H1 (cell line): ENCODE results near the gene NELL1. TPM values are rescaled to one million over a fixed set of nuclear protein-coding genes. Genes with fewer than 3 reads are reported as not detected.

Experiments used
- CTCF ChIA-PET: fragments of 300-600 bp; sonication (Branson Sonifier 250); formaldehyde crosslinking; loops from one replicate; lab custom pipeline; 2021; ENCODE audit not compliant: partially characterized antibody; lab: Charles Lee
- POLR2A ChIA-PET: fragments of 300-600 bp; sonication (Branson Sonifier 250); formaldehyde crosslinking; loops from one replicate; lab custom pipeline; 2021; ENCODE audit warnings: inconsistent platforms; ENCODE audit not compliant: partially characterized antibody; lab: Charles Lee
- DNase-seq, 2 experiments: peaks; one replicate each; pipeline versions ENCODE4 v3.0.0 to v3.0.0-alpha.2; 2010 to 2022; ENCODE audit warnings: low spot score in 2 of 2, low read depth in 1 of 2, mixed read lengths in 1 of 2
- FAIRE-seq: peaks from 2 replicates; lab custom pipeline; 2011; peaks lifted over from hg19 to GRCh38; lab: Jason Lieb, UNC
- H2AFZ ChIP-seq: 2 replicates; pipeline ENCODE4 v1.8.1; 2012; ENCODE audit warnings: low read length, inconsistent platforms
- H2AK5ac ChIP-seq: 2 replicates; pipeline ENCODE4 v1.6.1; 2013; ENCODE audit warnings: low read depth, low read length
- H2BK120ac ChIP-seq: replicated peaks from 2 replicates; pipeline ENCODE3; 2013; ENCODE audit warnings: low read depth, low read length, inconsistent platforms
- H2BK12ac ChIP-seq: 2 replicates; pipeline ENCODE4 v1.6.1; 2013; ENCODE audit warnings: low read depth, low read length
- H2BK15ac ChIP-seq: 2 replicates; pipeline ENCODE4 v1.6.1; 2013; ENCODE audit warnings: low read length
- H2BK20ac ChIP-seq: 2 replicates; pipeline ENCODE4 v1.6.1; 2013; ENCODE audit warnings: low read length
- H2BK5ac ChIP-seq: 2 replicates; pipeline ENCODE4 v1.6.1; 2013; ENCODE audit warnings: low read depth, low read length
- H3K14ac ChIP-seq: 2 replicates; pipeline ENCODE4 v1.6.1; 2013; ENCODE audit warnings: inconsistent platforms; ENCODE audit not compliant: insufficient read length
- H3K18ac ChIP-seq: 2 replicates; pipeline ENCODE4 v1.6.1; 2013; ENCODE audit warnings: low read length; ENCODE audit errors: extremely low read depth
- H3K23ac ChIP-seq: 2 replicates; pipeline ENCODE4 v1.6.1; 2013; ENCODE audit warnings: inconsistent platforms; ENCODE audit not compliant: insufficient read length
- H3K23me2 ChIP-seq: 2 replicates; pipeline ENCODE4 v1.6.1; 2013; ENCODE audit warnings: low read depth, low read length
- H3K27ac ChIP-seq: 2 replicates; pipeline ENCODE4 v1.6.1; 2011; ENCODE audit warnings: low read depth, low read length, inconsistent platforms
- H3K27me3 ChIP-seq, 4 experiments: replicated peaks in 1 of 4; 1 replicate in 1 of 4; 2 replicates in 3 of 4; pipeline versions ENCODE4 v1.6.1 to v1.8.1; 2011 to 2013; ENCODE audit warnings: low read length in 3 of 4, mild to moderate bottlenecking in 3 of 4, inconsistent platforms in 2 of 4, mixed read lengths in 2 of 4, moderate library complexity in 1 of 4; ENCODE audit not compliant: control insufficient read depth in 3 of 4, insufficient read depth in 3 of 4; ENCODE audit errors: extremely low read depth in 1 of 4
- H3K36me3 ChIP-seq, 4 experiments: 2 replicates each; pipeline versions ENCODE4 v1.6.1 to v1.8.1; 2011 to 2013; ENCODE audit warnings: mild to moderate bottlenecking in 4 of 4, low read length in 3 of 4, moderate library complexity in 2 of 4, control low read depth in 1 of 4, inconsistent platforms in 1 of 4; ENCODE audit not compliant: insufficient read depth in 4 of 4, control insufficient read depth in 2 of 4
- H3K4ac ChIP-seq: replicated peaks from 2 replicates; pipeline ENCODE3; 2013; ENCODE audit warnings: low read length, low read depth, mixed read lengths, inconsistent platforms; ENCODE audit not compliant: insufficient read length
- H3K4me1 ChIP-seq, 4 experiments: replicated peaks in 1 of 4; 1 replicate in 1 of 4; 2 replicates in 3 of 4; pipeline versions ENCODE4 v1.6.1 to v1.8.1; 2011 to 2013; ENCODE audit warnings: low read length in 3 of 4, inconsistent platforms in 2 of 4, mixed read lengths in 1 of 4; ENCODE audit not compliant: insufficient read depth in 4 of 4, control insufficient read depth in 3 of 4
- H3K4me2 ChIP-seq, 2 experiments: 2 replicates each; pipeline versions ENCODE4 v1.6.1 to v1.8.1; 2011 to 2013; ENCODE audit warnings: low read depth in 2 of 2, low read length in 2 of 2, control low read depth in 1 of 2, inconsistent platforms in 1 of 2, mild to moderate bottlenecking in 1 of 2; ENCODE audit not compliant: insufficient read depth in 1 of 2
- H3K4me3 ChIP-seq, 4 experiments: fragments of 200-600, 300-600 bp in 1 of 4; sonication (generic), shearing (Covaris generic), sonication (Bioruptor Twin) in 1 of 4; 2 replicates each; pipeline versions ENCODE4 v1.5.1 to v1.8.1; 2011 to 2016; ENCODE audit warnings: low read length in 4 of 4, low read depth in 3 of 4, control low read depth in 2 of 4, inconsistent platforms in 2 of 4, mild to moderate bottlenecking in 2 of 4, mixed read lengths in 1 of 4, moderate library complexity in 1 of 4; ENCODE audit not compliant: insufficient read depth in 2 of 4; ENCODE audit errors: extremely low read depth in 1 of 4
- H3K56ac ChIP-seq: replicated peaks from 2 replicates; pipeline ENCODE3; 2013; ENCODE audit warnings: low read depth, mild to moderate bottlenecking, mixed read lengths, low read length, inconsistent platforms; ENCODE audit not compliant: insufficient read length
- H3K79me1 ChIP-seq: 2 replicates; pipeline ENCODE4 v1.6.1; 2013; ENCODE audit warnings: low read depth, low read length, control low read depth
- H3K79me2 ChIP-seq, 2 experiments: 2 replicates each; pipeline versions ENCODE4 v1.6.1 to v1.8.1; 2012 to 2013; ENCODE audit warnings: low read length in 2 of 2, mild to moderate bottlenecking in 2 of 2, inconsistent platforms in 1 of 2; ENCODE audit not compliant: insufficient read depth in 2 of 2, control insufficient read depth in 1 of 2
- H3K9ac ChIP-seq, 4 experiments: replicated peaks in 1 of 4; 1 replicate in 1 of 4; 2 replicates in 3 of 4; pipeline versions ENCODE4 v1.6.1 to v1.8.1; 2011 to 2013; ENCODE audit warnings: low read depth in 3 of 4, low read length in 3 of 4, control low read depth in 2 of 4, mild to moderate bottlenecking in 2 of 4, moderate library complexity in 2 of 4, inconsistent platforms in 1 of 4; ENCODE audit errors: extremely low read depth in 1 of 4
- H3K9me3 ChIP-seq, 2 experiments: 2 replicates each; pipeline versions ENCODE4 v1.6.1 to v1.8.1; 2012 to 2013; ENCODE audit warnings: mild to moderate bottlenecking in 2 of 2, moderate library complexity in 2 of 2, control low read depth in 1 of 2, inconsistent platforms in 1 of 2, low read depth in 1 of 2, low read length in 1 of 2, mixed read lengths in 1 of 2; ENCODE audit not compliant: insufficient read depth in 2 of 2
- H4K20me1 ChIP-seq, 2 experiments: replicated peaks in 1 of 2; 2 replicates each; pipeline versions ENCODE3 to v1.8.1; 2011 to 2013; ENCODE audit warnings: inconsistent platforms in 2 of 2, low read length in 2 of 2, mild to moderate bottlenecking in 1 of 2; ENCODE audit not compliant: insufficient read depth in 2 of 2, control insufficient read depth in 1 of 2
- H4K5ac ChIP-seq: 2 replicates; pipeline ENCODE4 v1.6.1; 2013; ENCODE audit warnings: low read length, low read depth, mixed read lengths, inconsistent platforms; ENCODE audit not compliant: insufficient read length
- H4K8ac ChIP-seq: 2 replicates; pipeline ENCODE4 v1.8.0; 2013; ENCODE audit warnings: mild to moderate bottlenecking, moderate library complexity, low read length, inconsistent platforms; ENCODE audit not compliant: insufficient read depth; ENCODE audit errors: extremely low read depth
- H4K91ac ChIP-seq: replicated peaks from 2 replicates; pipeline ENCODE3; 2013; ENCODE audit warnings: low read length, mixed read lengths, inconsistent platforms; ENCODE audit not compliant: insufficient read length
- BACH1 ChIP-seq: IDR thresholded peaks from 2 replicates; pipeline ENCODE4 v1.6.1; 2012; ENCODE audit warnings: low read length, improper control_type of control experiment
- EP300 ChIP-seq, 2 experiments: IDR thresholded peaks; 1 replicate in 1 of 2; 2 replicates in 1 of 2; pipeline ENCODE4 v1.6.1; 2011 to 2012; ENCODE audit warnings: low read depth in 2 of 2, low read length in 2 of 2, mild to moderate bottlenecking in 2 of 2, borderline replicate concordance in 1 of 2, inconsistent platforms in 1 of 2, moderate library complexity in 1 of 2
- EZH2 ChIP-seq: fragments of 200-600 bp; sonication (generic); IDR thresholded peaks from 2 replicates; pipeline ENCODE4 v1.7.1; 2012; ENCODE audit warnings: low read depth, mild to moderate bottlenecking, moderate library complexity, low read length, inconsistent platforms; ENCODE audit not compliant: severe bottlenecking
- JUN ChIP-seq: IDR thresholded peaks from 2 replicates; pipeline ENCODE4 v1.6.1; 2011; ENCODE audit warnings: low read depth, mild to moderate bottlenecking, improper control_type of control experiment, low read length
- NANOG ChIP-seq: IDR thresholded peaks from 2 replicates; pipeline ENCODE4 v1.6.1; 2011; ENCODE audit warnings: low read length, low read depth, mild to moderate bottlenecking, inconsistent platforms; ENCODE audit not compliant: insufficient read depth, poor library complexity, severe bottlenecking
- NRF1 ChIP-seq: IDR thresholded peaks from 2 replicates; pipeline ENCODE4 v1.6.1; 2011; ENCODE audit warnings: mild to moderate bottlenecking, low read depth, low read length, improper control_type of control experiment
- POLR2A ChIP-seq, 2 experiments: IDR thresholded peaks; 1 replicate in 1 of 2; 2 replicates in 1 of 2; pipeline ENCODE4 v1.6.1; 2011; ENCODE audit warnings: low read depth in 2 of 2, low read length in 2 of 2, mild to moderate bottlenecking in 2 of 2; ENCODE audit errors: control extremely low read depth in 1 of 2
- RXRA ChIP-seq: IDR thresholded peaks from 2 replicates; pipeline ENCODE4 v1.6.1; 2011; ENCODE audit warnings: low read depth, mild to moderate bottlenecking, low read length, moderate library complexity; ENCODE audit not compliant: insufficient read depth
- SUZ12 ChIP-seq: fragments of 200-600 bp; sonication (generic); IDR thresholded peaks from 2 replicates; pipeline ENCODE4 v1.6.1; 2012; ENCODE audit warnings: mild to moderate bottlenecking, inconsistent platforms, low read length, moderate library complexity, mixed read lengths
- WGBS, 2 experiments: shearing (Covaris generic) in 1 of 2; methylation state at CpG; one replicate each; pipeline versions ENCODE4 v1.1.6 to v1.1.7; 2013 to 2015; ENCODE audit warnings: low lambda C conversion rate in 2 of 2, mixed read lengths in 2 of 2, inconsistent platforms in 1 of 2, low coverage in 1 of 2, missing lambda C conversion rate in 1 of 2; ENCODE audit not compliant: insufficient replicate concordance in 2 of 2, insufficient coverage in 1 of 2, insufficient read length in 1 of 2; ENCODE audit errors: extremely low coverage in 1 of 2, missing lambda C conversion rate in 1 of 2; 5-methylcytosine and 5-hydroxymethylcytosine counted together
- polyA plus RNA-seq, 7 experiments: library from polyadenylated mRNA; depleted of rRNA in 3 of 7; stranded (reverse) in 5 of 7; unstranded in 2 of 7; fragments of >200 nt in 5 of 7; fragments of 200-250 nt in 2 of 7; gene quantifications; 1 replicate in 5 of 7; 2 replicates in 1 of 7; 4 replicates in 1 of 7; pipeline versions ENCODE4 v1.2.1 to v1.2.3, GENCODE V29; 2011 to 2013; ENCODE audit warnings: missing spikeins in 2 of 7, mixed read lengths in 2 of 7
- total RNA-seq: library from RNA; stranded (reverse); fragmentation: NEBNext Ultra II Directional; extraction: Animal tissue kit (Norgen Biotek cat#: 25700); gene quantifications from 2 replicates; pipeline ENCODE4 v1.2.1, GENCODE V29; 2021
- TF ChIP-seq, protein P1 (sequence below), 3 experiments: IDR thresholded peaks; 1 replicate in 2 of 3; 2 replicates in 1 of 3; pipeline versions ENCODE4 v1.5.1 to v1.6.1; 2011; ENCODE audit warnings: low read length in 3 of 3, mild to moderate bottlenecking in 3 of 3, inconsistent platforms in 2 of 3, low read depth in 1 of 3, moderate library complexity in 1 of 3; ENCODE audit not compliant: insufficient read depth in 1 of 3; ENCODE audit errors: control extremely low read depth in 1 of 3
- TF ChIP-seq, protein P2 (sequence below): IDR thresholded peaks from 2 replicates; pipeline ENCODE4 v1.6.1; 2012; ENCODE audit warnings: inconsistent platforms

The NELL1 gene
- total and polyA plus RNA-seq, 2 of the 8 experiments (the other 6 are each of a cell fraction or from before 2014, with no cell fraction given) = 0.21 TPM; not detected in 1

- H4K8ac ChIP-seq = no peak overlapping the region
- no peak overlapping the region for H2AK5ac ChIP-seq
- no peak overlapping the region for H2BK5ac ChIP-seq
- no peak overlapping the region for H3K27ac ChIP-seq
- H4K91ac ChIP-seq = no peak overlapping the region
- WGBS, 2 experiments = 81% methylated on average over 1 of the region's 1 CpG; no CpG with 5 or more reads in 1 of the 2 experiments
- POLR2A ChIA-PET = no interaction called here
- no peaks in the 10 kb centered on the region for H4K20me1 ChIP-seq
- H2BK120ac ChIP-seq = no peak overlapping the region
- H3K14ac ChIP-seq = no peak overlapping the region
- no peak overlapping the region for H3K18ac ChIP-seq
- no peak overlapping the region for H3K4me3 ChIP-seq
- FAIRE-seq (no peak), DNase-seq (no peak)
- no peak overlapping the region for H2BK15ac ChIP-seq
- H3K79me1 ChIP-seq = no peaks in the 10 kb centered on the region
- H3K9me3 ChIP-seq = no peaks in the 10 kb centered on the region; a peak in 1 of 4 replicates
- no peaks in the 10 kb centered on the region for H3K36me3 ChIP-seq
- no peak overlapping the region for H3K56ac ChIP-seq
- no peak overlapping the region for H3K4me2 ChIP-seq
- no peak overlapping the region for H3K9ac ChIP-seq
- no peaks in the 10 kb centered on the region for H3K79me2 ChIP-seq
- no peak overlapping the region for H4K5ac ChIP-seq
- H2AFZ ChIP-seq = no peak overlapping the region
- H3K23me2 ChIP-seq = no peaks in the 10 kb centered on the region
- H3K27me3 ChIP-seq = no peaks in the 10 kb centered on the region
- no peak overlapping the region for H3K23ac ChIP-seq
- no peak overlapping the region for H2BK20ac ChIP-seq
- CTCF ChIA-PET = interaction anchor here (1.4 kb wide), 1 partner anchor 22 kb away, joined by 3 read pairs; no protein-coding TSS in a partner anchor
- no peak overlapping the region for H3K4ac ChIP-seq
- no peaks in the 10 kb centered on the region for H3K4me1 ChIP-seq
- H2BK12ac ChIP-seq = no peak overlapping the region
- TF ChIP-seq BACH1 = no peak
- no peak for TF ChIP-seq JUN
- no peak for TF ChIP-seq EP300 (IDR thresholded peaks at IDR 0.05; ENCODE audit: borderline replicate concordance in 1 of 2, low read depth in 2 of 2, low read length in 2 of 2)
- TF ChIP-seq POLR2A (IDR thresholded peaks at IDR 0.05; ENCODE audit: control extremely low read depth in 1 of 2, low read depth in 2 of 2, low read length in 2 of 2) = no peak
- no peak for TF ChIP-seq RXRA
- no peak for TF ChIP-seq NRF1
- TF ChIP-seq, protein P1, sequence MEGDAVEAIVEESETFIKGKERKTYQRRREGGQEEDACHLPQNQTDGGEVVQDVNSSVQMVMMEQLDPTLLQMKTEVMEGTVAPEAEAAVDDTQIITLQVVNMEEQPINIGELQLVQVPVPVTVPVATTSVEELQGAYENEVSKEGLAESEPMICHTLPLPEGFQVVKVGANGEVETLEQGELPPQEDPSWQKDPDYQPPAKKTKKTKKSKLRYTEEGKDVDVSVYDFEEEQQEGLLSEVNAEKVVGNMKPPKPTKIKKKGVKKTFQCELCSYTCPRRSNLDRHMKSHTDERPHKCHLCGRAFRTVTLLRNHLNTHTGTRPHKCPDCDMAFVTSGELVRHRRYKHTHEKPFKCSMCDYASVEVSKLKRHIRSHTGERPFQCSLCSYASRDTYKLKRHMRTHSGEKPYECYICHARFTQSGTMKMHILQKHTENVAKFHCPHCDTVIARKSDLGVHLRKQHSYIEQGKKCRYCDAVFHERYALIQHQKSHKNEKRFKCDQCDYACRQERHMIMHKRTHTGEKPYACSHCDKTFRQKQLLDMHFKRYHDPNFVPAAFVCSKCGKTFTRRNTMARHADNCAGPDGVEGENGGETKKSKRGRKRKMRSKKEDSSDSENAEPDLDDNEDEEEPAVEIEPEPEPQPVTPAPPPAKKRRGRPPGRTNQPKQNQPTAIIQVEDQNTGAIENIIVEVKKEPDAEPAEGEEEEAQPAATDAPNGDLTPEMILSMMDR (IDR thresholded peaks at IDR 0.05; ENCODE audit: control extremely low read depth in 1 of 3, insufficient read depth in 1 of 3, low read depth in 1 of 3, low read length in 3 of 3) = no peak
- TF ChIP-seq EZH2 = no peak
- TF ChIP-seq, protein P2, sequence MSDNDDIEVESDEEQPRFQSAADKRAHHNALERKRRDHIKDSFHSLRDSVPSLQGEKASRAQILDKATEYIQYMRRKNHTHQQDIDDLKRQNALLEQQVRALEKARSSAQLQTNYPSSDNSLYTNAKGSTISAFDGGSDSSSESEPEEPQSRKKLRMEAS = no peak
- no peak for TF ChIP-seq NANOG
- TF ChIP-seq SUZ12 = no peak
Observed at GRCh38 chr11:21301981-21302380, 632.6 kb downstream of the NELL1 start.
